Measurements from ENCODE around the gene GDF7. TPM values are rescaled to one million over a fixed set of nuclear protein-coding genes. Genes with fewer than 3 reads are reported as not detected.

Gene GDF7
- total and polyA plus RNA-seq, 2 of the 4 experiments (the other 2 are of a cell fraction) = under 0.01 to 0.02 TPM

DNA sequence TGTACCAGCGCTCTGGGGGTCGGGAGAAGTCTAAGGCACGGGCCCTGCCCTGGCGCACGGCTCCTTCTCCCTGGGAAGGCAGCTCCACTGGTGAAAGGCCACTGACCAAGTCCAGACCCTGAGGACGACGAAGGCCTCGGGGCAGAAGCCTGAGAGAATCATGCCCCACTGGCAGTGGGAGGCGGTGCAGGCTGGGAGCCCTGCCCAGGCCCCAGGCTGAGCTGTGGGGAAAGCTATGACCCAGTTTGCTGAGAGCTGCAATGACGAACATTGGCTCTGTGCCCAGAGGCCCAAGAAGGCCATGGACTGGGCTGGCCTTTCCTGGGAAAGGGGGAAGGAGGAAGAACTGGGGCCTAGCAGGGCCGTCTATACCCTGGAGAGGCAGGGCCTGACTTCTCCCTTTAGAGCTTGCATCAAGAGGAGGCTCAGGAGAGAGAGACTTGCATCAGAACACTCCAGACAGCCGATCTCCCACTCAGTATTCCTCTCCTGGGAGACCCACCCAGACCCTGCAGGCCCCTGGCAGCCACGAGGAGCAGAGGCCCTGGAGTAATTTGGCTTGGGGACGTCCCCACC, 49.0 kb upstream of the GDF7 start (continued):
- TF ChIP-seq ELK1 (IDR thresholded peaks at IDR 0.05; ENCODE audit: borderline replicate concordance, low read depth, low read length) (no peak), RCOR1 (IDR thresholded peaks at IDR 0.05; ENCODE audit: insufficient replicate concordance, low read length) (no peak)

- CTCF ChIA-PET = interaction anchor here (0.7 to 1.6 kb wide), 11 partner anchors 14 to 242 kb away, joined by 3 to 16 read pairs (median 4); partner anchors contain the start of gene RHOB
- DNase-seq = no peak
- TF ChIP-seq ELK1 (IDR thresholded peaks at IDR 0.05; ENCODE audit: borderline replicate concordance, low read depth, low read length) = no peak
- no peak for TF ChIP-seq RFX5 (IDR thresholded peaks at IDR 0.05; ENCODE audit: low read depth, low read length)
- TF ChIP-seq MXI1 (IDR thresholded peaks at IDR 0.05; ENCODE audit: borderline replicate concordance, low read depth, low read length) = no peak
- TF ChIP-seq USF2 (IDR thresholded peaks at IDR 0.05; ENCODE audit: low read depth, low read length) = no peak
- TF ChIP-seq CHD1 (IDR thresholded peaks at IDR 0.05; ENCODE audit: low read depth, low read length) = no peak
- TF ChIP-seq MAZ (IDR thresholded peaks at IDR 0.05; ENCODE audit: borderline replicate concordance, low read depth, low read length) = no peak
- TF ChIP-seq RCOR1 (IDR thresholded peaks at IDR 0.05; ENCODE audit: insufficient replicate concordance, low read length) = no peak
- TF ChIP-seq CEBPB (IDR thresholded peaks at IDR 0.05; ENCODE audit: low read depth, low read length) = no peak
- TF ChIP-seq BHLHE40 (IDR thresholded peaks at IDR 0.05; ENCODE audit: low read depth, low read length) = no peak
- no peak for TF ChIP-seq SMC3 (IDR thresholded peaks at IDR 0.05; ENCODE audit: low read depth, low read length)
- TF ChIP-seq NFE2L2 (IDR thresholded peaks at IDR 0.05; ENCODE audit: low read depth, low read length) = no peak
- no peak for TF ChIP-seq MAFK (IDR thresholded peaks at IDR 0.05; ENCODE audit: low read depth, low read length)
Observed at GRCh38 chr2:20618468-20618885, 48.5 kb upstream of the GDF7 start.

More at GRCh38 chr2:20618468-20618885, 48.5 kb upstream of the GDF7 start:
- Histone ChIP-seq H3K56ac (ENCODE audit: extremely low read depth, insufficient read depth, low read length) (peak overlapping the region; percentile 85), H3K23ac (ENCODE audit: low read depth, low read length) (peak overlapping the region; percentile 82), H4K20me1 (ENCODE audit: insufficient read depth, low read length) (no peaks in the 10 kb centered on the region), H3K27me3 (ENCODE audit: control insufficient read depth, insufficient read depth, low read length) (no peaks in the 10 kb centered on the region), H4K8ac (ENCODE audit: low read depth in 2 of 2, low read length in 2 of 2) (peak overlapping the region; percentile 95 to 96), H3K27ac (ENCODE audit: insufficient read depth, low read length) (peak overlapping the region; percentile 91), H2AFZ (replicated peaks; ENCODE audit: low read length, poor library complexity) (peak overlapping the region; percentile 87), H2BK120ac (ENCODE audit: low read depth, low read length) (peak overlapping the region; percentile 95), H3K18ac (ENCODE audit: low read depth, low read length) (peak overlapping the region; percentile 82), H4K5ac (ENCODE audit: low read depth, low read length) (peak overlapping the region; percentile 83), H2AK9ac (replicated peaks; ENCODE audit: low read depth, low read length, poor library complexity) (peak overlapping the region; percentile 95), H3K4me3 (ENCODE audit: insufficient read depth, low read depth, low read length) (no peak overlapping the region), H3K4me2 (ENCODE audit: low read depth, low read length) (no peak overlapping the region), H3K9ac (ENCODE audit: low read depth, low read length) (peak overlapping the region; percentile 74), H3K4ac (ENCODE audit: low read depth, low read length) (peak overlapping the region; percentile 93), H3K79me1 (ENCODE audit: low read depth in 1 of 2, low read length in 2 of 2) (peaks cover 0 to 18% of the 10 kb centered on the region in 2 experiments; a peak in 1 of 4 replicates), H2BK20ac (ENCODE audit: low read depth, low read length) (peak overlapping the region; percentile 94), H2AK5ac (ENCODE audit: low read depth, low read length) (peak overlapping the region; percentile 95), H3K9me3 (ENCODE audit: control insufficient read depth, insufficient read depth, low read length) (no peaks in the 10 kb centered on the region), H4K91ac (ENCODE audit: insufficient read depth, low read depth, low read length) (peak overlapping the region; percentile 95), H2BK5ac (ENCODE audit: low read depth, low read length, poor library complexity, severe bottlenecking) (peak overlapping the region; percentile 90), H3K14ac (replicated peaks; ENCODE audit: low read depth, low read length) (peak overlapping the region; percentile 51), H2BK15ac (ENCODE audit: low read depth, low read length) (peak overlapping the region; percentile 49; the same call in 1 of the 3 replicates), H3K4me1 (ENCODE audit: control insufficient read depth, insufficient read depth, low read length) (peaks cover 25% of the 10 kb centered on the region), H3K9me1 (ENCODE audit: insufficient read depth, low read length) (peaks cover 23% of the 10 kb centered on the region), H3K36me3 (ENCODE audit: control insufficient read depth, insufficient read depth, low read length) (peaks cover 24% of the 10 kb centered on the region)
- POLR2A ChIA-PET (ENCODE audit: unreplicated experiment) = interaction anchor here (2.1 kb wide), 1 partner anchor 171 kb away, joined by 14 read pairs; the partner anchor contains the start of gene RHOB
- intact Hi-C loops (cut with micrococcal nuclease) (loop anchor here (1.0 to 2.0 kb wide), 2 partner anchors 16 to 168 kb away; no protein-coding TSS in a partner anchor), in situ Hi-C loops (cut with MboI; ENCODE audit: low sequenced_read_pairs) (no loop called here), dilution Hi-C loops (cut with HindIII; ENCODE audit: low sequenced_read_pairs, unreplicated experiment) (no loop called here)
- 0 out of 2 replicates have a peak, but pooled peaks have one; percentile 15 for ATAC-seq (ENCODE audit: low read depth)
- no CpG with 5 or more reads among the region's 10 CpGs for WGBS, 2 experiments (ENCODE audit: extremely low coverage in 2 of 2, insufficient read length in 1 of 2)
- no TSS peak for BruUV-seq (replicated peaks)

All from IMR-90 (cell line).